ENCODE measurements around the gene CCDC69.

The CCDC69 gene

DNA sequence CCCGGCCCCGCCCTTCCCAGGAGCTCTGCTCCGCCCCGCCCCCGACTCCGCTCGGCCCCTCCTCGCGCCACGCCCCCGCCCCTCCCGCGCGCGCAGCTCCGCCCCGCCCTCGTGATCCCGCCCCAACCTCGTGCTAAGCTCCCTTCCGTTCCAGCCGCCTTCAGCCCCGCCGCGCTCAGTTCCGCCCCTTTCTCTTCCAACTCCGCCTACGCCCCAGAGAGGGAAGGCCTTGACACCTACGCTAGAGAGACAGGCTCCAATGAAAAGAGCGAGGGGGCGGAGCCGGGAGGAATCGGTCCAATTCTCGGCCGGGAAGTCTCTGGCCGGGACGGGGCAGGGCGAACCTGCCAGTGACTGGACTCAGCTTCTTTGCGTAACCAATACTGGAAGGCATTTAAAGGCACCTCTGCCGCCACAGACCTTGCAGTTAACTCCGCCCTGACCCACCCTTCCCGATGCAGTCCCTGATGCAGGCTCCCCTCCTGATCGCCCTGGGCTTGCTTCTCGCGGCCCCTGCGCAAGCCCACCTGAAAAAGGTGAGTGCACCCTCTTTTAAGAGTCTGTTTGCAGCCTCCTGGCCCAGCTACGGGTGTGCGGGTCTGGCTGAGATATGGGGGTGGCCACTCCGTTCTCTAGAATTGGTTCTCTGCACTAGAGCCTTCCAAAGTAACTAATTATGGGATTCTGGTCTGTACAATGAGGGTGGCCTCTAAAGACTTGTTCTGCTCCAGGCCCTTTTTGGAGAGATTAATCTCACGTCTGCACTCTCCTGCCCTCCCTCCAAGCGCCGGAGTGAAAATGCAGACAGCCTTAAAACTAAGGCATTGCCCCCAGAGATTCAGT is 29.1 kb upstream of the CCDC69 start, which contains the start of gene GM2A:
Gene GM2A, plus strand, starts transcription at position 424 of the 843 bp plus-strand sequence. Its CDS starts 32 bp downstream, at position 456.
- no peak for TF ChIP-seq GATA3 (IDR thresholded peaks at IDR 0.05; ENCODE audit: low read depth, low read length)
- no peak for TF ChIP-seq GATA2 (IDR thresholded peaks at IDR 0.05; ENCODE audit: low read depth, low read length)

DNA sequence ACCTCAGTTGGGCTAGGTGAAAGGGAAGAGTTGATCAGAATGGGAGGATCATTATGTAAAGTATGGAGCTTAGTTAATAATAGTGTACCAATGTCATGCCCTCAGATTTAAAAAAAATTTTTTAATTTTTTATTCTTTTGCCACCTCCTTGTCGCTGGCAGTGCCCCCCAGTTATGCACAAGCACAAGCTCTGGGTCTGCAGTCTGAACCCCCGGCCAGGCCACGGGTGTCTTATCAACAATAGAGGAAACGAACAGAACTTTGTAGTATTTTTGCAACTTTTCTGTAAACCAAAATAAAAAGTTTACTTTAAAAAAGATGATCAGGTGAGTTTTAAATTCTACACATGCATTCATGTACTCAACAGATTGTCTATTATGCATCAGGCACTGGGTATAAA is 27.7 kb upstream of the CCDC69 start:
- TF ChIP-seq GATA3 (IDR thresholded peaks at IDR 0.05; ENCODE audit: low read depth, low read length), result no peak
- TF ChIP-seq GATA2 (IDR thresholded peaks at IDR 0.05; ENCODE audit: low read depth, low read length), result no peak

DNA sequence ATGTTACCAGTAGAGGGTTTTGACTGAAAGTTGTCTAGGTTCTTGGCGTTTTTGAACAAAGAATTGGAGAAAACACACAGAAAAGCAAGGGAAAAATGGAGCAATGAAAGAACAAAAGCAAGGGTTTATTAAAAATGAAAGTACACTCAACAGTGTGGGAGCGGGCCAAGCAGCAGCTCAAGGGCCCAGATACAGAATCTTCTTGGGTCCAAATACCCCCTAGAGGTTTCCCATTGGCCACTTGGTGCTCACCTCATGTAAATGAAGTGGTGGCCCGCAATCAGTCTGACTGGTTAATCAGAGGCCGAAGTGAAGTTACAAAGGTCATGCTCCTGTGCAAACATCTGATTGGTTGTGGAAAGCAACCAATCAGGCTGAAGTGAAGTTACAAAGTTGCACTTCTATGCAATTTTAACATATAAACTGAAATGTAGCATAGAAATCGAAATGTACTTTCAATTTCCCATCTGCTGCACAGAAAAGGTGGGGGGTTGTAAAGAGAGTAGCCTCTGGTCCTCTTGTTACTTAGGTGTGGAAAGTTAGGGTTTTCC is 27.2 kb upstream of the CCDC69 start:
- TF ChIP-seq GATA3 (IDR thresholded peaks at IDR 0.05; ENCODE audit: low read depth, low read length), result no peak
- TF ChIP-seq GATA2 (IDR thresholded peaks at IDR 0.05; ENCODE audit: low read depth, low read length), result no peak

DNA sequence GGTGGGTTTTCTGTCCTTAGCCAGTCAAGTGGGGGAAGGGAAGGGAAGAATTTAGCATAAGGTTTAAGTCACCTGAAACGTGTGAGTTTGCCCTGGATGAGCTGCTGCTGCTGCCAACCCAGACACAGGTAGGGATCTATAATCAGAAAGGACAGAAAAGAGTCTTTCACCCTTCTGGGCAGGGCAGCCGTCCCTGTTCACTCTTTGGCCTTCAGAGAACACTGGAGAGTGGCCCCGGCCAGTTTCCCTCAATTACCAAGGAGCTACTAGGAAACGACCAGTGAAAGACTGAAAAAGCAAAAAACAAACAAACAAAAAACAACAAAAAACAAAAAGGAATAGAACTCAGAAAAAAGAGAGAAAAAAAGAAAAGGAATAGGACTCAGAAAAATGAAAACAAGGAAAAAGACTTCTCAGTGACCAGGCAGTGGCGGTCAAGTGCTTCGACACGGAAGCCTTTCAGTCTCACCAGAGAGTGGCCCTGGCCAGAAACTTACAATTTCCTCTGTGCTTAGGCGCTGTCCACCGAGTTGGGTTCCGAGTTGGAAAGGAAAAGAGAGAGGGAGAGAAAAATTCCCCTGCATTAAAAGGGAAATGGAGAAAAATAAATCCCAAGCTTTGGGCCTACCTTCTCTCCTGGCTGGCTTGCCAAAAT is 26.6 kb upstream of the CCDC69 start:
- TF ChIP-seq GATA3 (IDR thresholded peaks at IDR 0.05; ENCODE audit: low read depth, low read length) (no peak), GATA2 (IDR thresholded peaks at IDR 0.05; ENCODE audit: low read depth, low read length) (no peak)

DNA sequence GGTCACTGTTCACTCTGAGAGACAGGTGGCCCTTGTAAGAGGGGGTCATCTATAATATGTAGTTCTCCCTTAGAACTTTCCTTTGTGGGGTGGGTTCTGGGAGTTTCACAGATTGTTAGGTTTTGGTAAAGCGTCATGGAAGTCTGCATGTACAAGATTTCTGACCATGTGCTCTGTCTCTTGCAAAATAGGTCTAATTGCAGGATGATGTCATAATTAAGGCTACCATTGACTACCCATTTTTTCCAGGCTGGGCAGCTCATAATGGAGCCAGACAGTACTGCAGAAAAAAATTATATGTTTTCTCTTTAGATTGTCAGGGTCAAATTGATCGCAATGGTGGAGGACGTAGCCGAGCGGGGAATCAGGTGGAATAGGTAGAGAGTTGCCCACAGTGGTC is 25.4 kb upstream of the CCDC69 start:
- TF ChIP-seq GATA2 (IDR thresholded peaks at IDR 0.05; ENCODE audit: low read depth, low read length) (no peak), GATA3 (IDR thresholded peaks at IDR 0.05; ENCODE audit: low read depth, low read length) (no peak)

DNA sequence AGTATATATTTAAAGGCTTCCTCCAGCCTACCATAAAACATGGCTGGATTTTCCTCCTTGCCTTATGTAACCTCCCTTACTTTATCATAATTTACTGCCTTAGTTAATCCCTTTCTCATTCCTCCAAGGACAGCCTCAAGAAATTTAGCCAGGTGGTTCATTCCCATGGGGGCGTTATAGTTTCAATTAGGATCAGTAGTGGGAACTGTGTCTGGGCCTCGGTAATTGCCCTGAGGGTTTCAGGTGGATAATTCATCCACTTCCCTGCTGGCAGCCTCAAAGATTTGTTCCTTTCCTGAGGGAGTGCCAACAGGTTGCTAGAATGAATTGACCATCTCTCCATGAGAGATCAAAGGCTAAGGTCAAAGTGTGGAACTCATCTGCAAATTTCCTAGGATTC is 24.8 kb upstream of the CCDC69 start:
- TF ChIP-seq GATA2 (IDR thresholded peaks at IDR 0.05; ENCODE audit: low read depth, low read length) (no peak), GATA3 (IDR thresholded peaks at IDR 0.05; ENCODE audit: low read depth, low read length) (no peak)

DNA sequence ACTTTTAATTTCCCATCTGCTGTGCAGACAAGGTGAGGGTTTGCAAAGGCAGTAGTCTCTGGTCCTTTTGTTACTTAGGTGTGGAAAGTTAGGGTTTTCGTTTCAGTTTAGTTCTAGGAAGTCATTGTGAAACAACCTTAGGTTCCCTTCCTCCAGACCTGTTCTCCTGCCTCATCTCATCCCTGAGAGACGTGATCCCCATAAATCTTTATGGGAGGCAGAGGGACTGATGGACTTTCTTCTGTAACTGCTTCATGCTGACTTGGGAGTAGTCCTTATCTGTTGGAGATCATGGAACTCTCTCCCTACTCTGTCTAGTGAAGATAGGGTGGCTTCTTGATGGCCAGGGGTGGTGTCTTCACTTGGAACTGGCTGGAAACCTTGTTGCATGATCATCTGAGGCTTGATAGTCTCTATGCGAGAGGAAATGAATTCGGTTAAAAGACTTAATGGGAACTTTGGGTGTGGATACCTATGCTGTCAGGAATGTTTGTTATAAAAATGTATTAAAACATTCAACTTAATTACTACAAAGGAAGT is 21.9 kb upstream of the CCDC69 start:
- no peak for TF ChIP-seq GATA2 (IDR thresholded peaks at IDR 0.05; ENCODE audit: low read depth, low read length)
- no peak for TF ChIP-seq GATA3 (IDR thresholded peaks at IDR 0.05; ENCODE audit: low read depth, low read length)

DNA sequence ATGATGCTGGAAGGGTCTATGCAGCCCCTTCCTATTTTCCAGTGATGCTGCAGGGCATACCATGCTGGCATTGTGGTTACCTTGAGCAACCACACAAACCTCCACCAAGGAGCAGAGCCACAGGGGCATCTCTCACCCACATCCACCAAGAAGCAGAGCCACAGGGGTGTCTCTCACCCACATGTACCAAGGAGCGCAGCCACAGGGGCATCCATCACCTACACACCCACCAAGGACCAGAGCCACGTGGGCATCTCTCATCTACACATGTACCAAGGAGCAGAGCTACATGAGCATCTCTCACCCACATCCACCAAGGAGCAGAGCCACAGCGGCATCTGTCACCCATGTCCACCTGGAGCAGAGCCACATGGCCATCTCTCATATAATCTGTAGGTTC is 20.3 kb upstream of the CCDC69 start:
- no peak for TF ChIP-seq GATA2 (IDR thresholded peaks at IDR 0.05; ENCODE audit: low read depth, low read length)
- TF ChIP-seq GATA3 (IDR thresholded peaks at IDR 0.05; ENCODE audit: low read depth, low read length), result no peak

DNA sequence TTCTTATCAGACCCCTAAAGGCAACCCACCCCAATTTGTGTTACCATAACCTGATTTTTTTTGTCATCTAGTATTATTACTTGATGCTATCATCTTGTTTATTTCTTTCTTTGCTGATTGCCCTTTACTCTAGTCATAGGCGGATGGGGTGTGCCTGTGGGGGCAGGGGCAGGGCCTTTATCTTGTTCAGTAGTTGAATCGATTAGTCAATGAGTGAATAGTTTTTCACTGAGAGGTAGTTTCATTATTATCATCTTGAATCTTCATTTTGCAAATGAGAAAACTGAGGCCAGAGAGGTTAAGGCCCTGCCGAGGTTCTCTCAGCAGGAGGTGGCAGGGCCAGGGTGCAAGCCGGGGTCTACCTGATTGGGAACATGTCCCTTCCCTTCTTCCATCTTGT is 19.7 kb upstream of the CCDC69 start:
- TF ChIP-seq GATA3 (IDR thresholded peaks at IDR 0.05; ENCODE audit: low read depth, low read length), result no peak
- no peak for TF ChIP-seq GATA2 (IDR thresholded peaks at IDR 0.05; ENCODE audit: low read depth, low read length)

DNA sequence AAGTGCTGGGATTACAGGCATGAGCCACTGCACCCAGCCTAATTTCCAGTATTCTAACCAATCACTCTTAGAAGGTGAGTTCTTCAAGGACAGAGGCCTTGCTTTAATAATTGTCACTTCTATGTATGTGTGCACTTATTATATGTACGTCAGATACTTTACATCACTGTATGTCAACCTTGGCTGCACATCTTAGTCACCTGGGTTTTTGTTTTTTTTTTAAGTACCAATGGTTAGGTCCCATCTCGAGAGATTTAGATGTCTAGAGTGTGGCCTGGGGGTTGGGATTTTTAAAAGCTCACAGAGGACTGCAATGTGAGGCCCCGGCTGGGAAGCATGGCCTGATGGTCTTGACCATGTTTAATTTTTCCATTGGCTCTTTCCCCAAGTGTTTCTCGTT is 19.2 kb upstream of the CCDC69 start:
- TF ChIP-seq GATA3 (IDR thresholded peaks at IDR 0.05; ENCODE audit: low read depth, low read length) (no peak), GATA2 (IDR thresholded peaks at IDR 0.05; ENCODE audit: low read depth, low read length) (no peak)

DNA sequence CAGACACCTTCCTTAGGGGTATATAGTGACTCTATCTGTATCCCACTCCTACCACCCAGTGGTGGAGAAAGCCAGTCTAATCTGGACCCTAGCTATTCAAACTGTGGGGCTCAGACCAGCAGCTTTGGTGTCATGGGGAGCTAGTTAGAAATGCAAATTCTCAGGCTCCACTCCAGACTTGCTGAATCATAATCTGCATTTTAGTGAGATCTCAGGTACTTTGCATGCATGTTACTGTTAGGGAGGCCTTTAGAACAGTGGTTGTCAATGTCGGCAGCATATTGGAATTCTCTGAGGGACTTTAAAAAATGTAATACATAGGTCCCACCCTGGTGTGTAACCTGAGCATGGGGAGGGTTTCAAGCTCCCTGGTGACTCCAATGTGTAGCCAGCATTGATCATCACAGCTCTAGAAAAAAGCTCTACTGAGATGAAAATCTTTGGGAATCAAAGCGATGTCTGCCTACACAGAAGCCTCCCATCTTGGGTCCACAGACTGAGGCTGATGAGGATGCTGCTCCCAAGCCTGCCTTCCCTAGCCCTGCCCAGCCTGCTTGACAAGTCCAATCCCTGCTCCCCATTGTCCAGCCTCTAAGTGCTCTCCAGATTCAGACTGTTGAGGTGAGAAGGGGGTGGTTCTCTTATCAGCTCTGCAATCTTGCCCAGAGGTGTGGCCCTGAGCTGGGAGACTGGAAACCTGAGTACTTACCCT is 17.2 kb upstream of the CCDC69 start:
- peak; percentile 67 for TF ChIP-seq GATA2 (IDR thresholded peaks at IDR 0.05; ENCODE audit: low read depth, low read length)
- no peak for TF ChIP-seq GATA3 (IDR thresholded peaks at IDR 0.05; ENCODE audit: low read depth, low read length)

DNA sequence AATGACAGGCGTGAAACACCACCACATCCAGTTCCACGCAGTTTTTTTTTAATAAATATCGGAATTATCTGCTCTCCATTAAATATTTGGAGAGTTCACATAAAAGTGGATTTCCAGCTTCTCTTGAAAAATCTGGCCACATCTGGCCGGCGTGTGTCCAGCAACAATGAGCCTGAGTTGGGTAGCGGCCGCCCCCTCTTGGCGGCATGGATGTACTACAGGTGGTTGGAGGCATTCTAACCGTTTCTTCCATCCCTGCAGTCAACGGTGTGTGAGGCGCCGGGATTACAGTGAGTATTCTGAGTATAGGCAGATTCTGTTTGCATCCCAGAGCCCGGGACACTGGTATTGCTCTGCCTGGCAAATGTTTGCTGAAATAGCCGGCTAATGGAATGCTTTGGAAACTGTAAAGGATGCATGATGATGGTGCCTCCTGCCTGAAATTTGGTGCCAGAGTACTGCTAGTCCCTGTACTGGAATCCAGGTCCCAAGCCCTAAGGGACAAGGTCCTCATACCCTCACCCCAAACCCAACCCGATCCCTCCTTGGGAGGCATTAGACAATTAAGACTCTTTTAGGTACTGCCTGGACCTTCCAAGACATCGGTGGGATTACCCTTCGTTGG is 15.5 kb upstream of the CCDC69 start:
- no peak for TF ChIP-seq GATA3 (IDR thresholded peaks at IDR 0.05; ENCODE audit: low read depth, low read length)
- no peak for TF ChIP-seq GATA2 (IDR thresholded peaks at IDR 0.05; ENCODE audit: low read depth, low read length)

DNA sequence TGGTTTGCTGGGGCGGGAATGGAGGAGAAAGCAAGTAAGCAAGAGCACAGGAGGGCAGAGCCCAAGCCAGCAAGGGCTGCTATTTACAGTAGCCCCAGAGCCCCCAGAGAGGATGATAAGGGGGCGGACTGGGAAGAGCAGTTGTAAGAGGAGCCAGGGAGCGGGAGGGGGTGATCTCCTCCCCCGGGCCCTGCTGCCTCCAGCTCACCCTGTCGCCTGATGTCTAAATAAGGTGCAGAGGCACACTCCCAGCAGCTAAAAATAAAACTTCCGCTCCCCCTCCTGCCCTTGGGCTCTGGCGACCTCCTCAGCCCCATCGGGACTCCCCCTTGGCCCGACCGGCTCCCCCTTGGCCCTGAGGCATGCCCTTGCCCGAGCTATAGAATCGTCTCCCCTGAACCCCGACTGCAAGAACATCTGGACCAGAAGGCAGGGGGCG is 14.4 kb upstream of the CCDC69 start:
- no peak for TF ChIP-seq GATA3 (IDR thresholded peaks at IDR 0.05; ENCODE audit: low read depth, low read length)
- TF ChIP-seq GATA2 (IDR thresholded peaks at IDR 0.05; ENCODE audit: low read depth, low read length), result no peak
